AG04450 (cell line): ENCODE data around the gene MROH2A. TPM values are rescaled to one million over a fixed set of nuclear protein-coding genes. Genes with fewer than 3 reads are reported as not detected.

Experiments used
- CTCF ChIA-PET: fragments of 300-600, 350-600 bp; formaldehyde crosslinking; extraction: SDS; loops from one replicate; lab custom pipeline; 2022; ENCODE audit warnings: antibody characterized with exemption, inconsistent platforms; lab: Charles Lee
- POLR2A ChIA-PET: fragments of 350-600 bp; formaldehyde crosslinking; extraction: SDS; loops from one replicate; lab custom pipeline; 2021; ENCODE audit warnings: antibody characterized with exemption, inconsistent platforms; lab: Yijun Ruan, JAX
- DNase-seq: peaks from one replicate; pipeline ENCODE4 v3.0.0-alpha.2; 2011; ENCODE audit warnings: low read depth, low spot score
- H3K27ac ChIP-seq: one replicate; pipeline ENCODE4 v1.5.1; 2012; ENCODE audit warnings: low read depth, low read length, control low read depth
- H3K27me3 ChIP-seq: one replicate; pipeline ENCODE4 v1.6.0; 2012; ENCODE audit warnings: low read length; ENCODE audit not compliant: control insufficient read depth, insufficient read depth
- H3K4me3 ChIP-seq: 2 replicates; pipeline ENCODE4 v1.5.1; 2011; ENCODE audit warnings: mild to moderate bottlenecking, low read depth, low read length, control low read depth
- H3K9me3 ChIP-seq: 2 replicates; pipeline ENCODE4 v1.5.1; 2012; ENCODE audit warnings: low read length; ENCODE audit not compliant: control insufficient read depth, insufficient read depth
- CTCF ChIP-seq: IDR thresholded peaks from 2 replicates; pipeline ENCODE4 v1.5.1; 2011; ENCODE audit warnings: low read depth, low read length, control low read depth, inconsistent platforms
- polyA plus RNA-seq: library from polyadenylated mRNA; depleted of rRNA; stranded (reverse); fragments of >200 nt; gene quantifications from 2 replicates; pipeline ENCODE4 v1.2.3, GENCODE V29; 2011

MROH2A gene
- polyA plus RNA-seq, 1 experiment: not detected

- no peak for DNase-seq
- ChIA-PET CTCF (no interaction called here), POLR2A (no interaction called here)
- no peaks in the 10 kb centered on the region for H3K27me3 ChIP-seq
- H3K27ac ChIP-seq: no peak overlapping the region
- no peaks in the 10 kb centered on the region for H3K9me3 ChIP-seq
- TF ChIP-seq CTCF: no peak
- no peak overlapping the region for H3K4me3 ChIP-seq
Observed at GRCh38 chr2:233829193-233830110, 51.3 kb downstream of the MROH2A start.

- H3K9me3 ChIP-seq: no peaks in the 10 kb centered on the region
- no peaks in the 10 kb centered on the region for H3K27me3 ChIP-seq
- POLR2A ChIA-PET: no interaction called here
- no peak overlapping the region for H3K4me3 ChIP-seq
- H3K27ac ChIP-seq: no peak overlapping the region
- no peak for DNase-seq
- CTCF ChIA-PET: no interaction called here
- TF ChIP-seq CTCF: no peak
Observed at GRCh38 chr2:233830111-233830802, 52.1 kb downstream of the MROH2A start.

- H3K9me3 ChIP-seq: no peaks in the 10 kb centered on the region
- no peak for TF ChIP-seq CTCF
- CTCF ChIA-PET: no interaction called here
Observed at GRCh38 chr2:233831011-233831721, 53.0 kb downstream of the MROH2A start.

GRCh38 chr2:233831861-233832260 lies 53.7 kb downstream of the MROH2A start:
- CTCF ChIA-PET: interaction anchor here (0.7 to 1.6 kb wide), 2 partner anchors 383 to 1285 kb away, joined by 3 to 19 read pairs; no protein-coding TSS in a partner anchor
- DNase-seq: no peak
- POLR2A ChIA-PET: no interaction called here
- Histone ChIP-seq H3K4me3 (no peak overlapping the region), H3K27ac (peak overlapping the region; percentile 57), H3K9me3 (no peaks in the 10 kb centered on the region), H3K27me3 (no peaks in the 10 kb centered on the region)
- no peak for TF ChIP-seq CTCF

More at GRCh38 chr2:233831011-233831721, 53.0 kb downstream of the MROH2A start:
- H3K27ac ChIP-seq: no peak overlapping the region
- H3K27me3 ChIP-seq: no peaks in the 10 kb centered on the region
- DNase-seq: no peak
- H3K4me3 ChIP-seq: no peak overlapping the region
- POLR2A ChIA-PET: no interaction called here
